A549 treated with AZD9567 at 1 μM for 4 hours (cell line): Measurements from ENCODE around the gene FAM170B. TPM values are rescaled to one million over a fixed set of nuclear protein-coding genes. Genes with fewer than 3 reads are reported as not detected.

ENCODE experiments used
- total RNA-seq: library from RNA; stranded (reverse); fragments of 200-300 nt; extraction: Qiagen RNA extraction; gene quantifications from 5 replicates; pipeline ENCODE4 v1.2.3, GENCODE V29; 2022; ENCODE audit not compliant: insufficient read depth

Gene FAM170B
- not detected in 5 replicates for total RNA-seq

GRCh38 chr10:49133706-49134248 lies at the start of gene FAM170B:
TSS of gene FAM170B (minus strand) at chr10:49134021. CDS start at chr10:49133918, 103 bp downstream.

GRCh38 chr10:49115015-49115795 lies 18.6 kb downstream of the FAM170B start, which contains the start of gene VSTM4:
TSS of gene VSTM4 (minus strand) at chr10:49115522. CDS start at chr10:49115485, 37 bp downstream.

Other genes with a start within 250 kb of the FAM170B start
- gene LRRC18, start 194.2 kb downstream of the FAM170B start, total RNA-seq = not detected in 5 replicates
- 0.22 to 0.34 TPM (median 0.28 TPM) in 4 of 5 replicates, not detected in the other for gene VSTM4, start 18.5 kb downstream of the FAM170B start, total RNA-seq
- not detected in 5 replicates for gene TMEM273, start 54.4 kb upstream of the FAM170B start, total RNA-seq
- not detected in 5 replicates for gene C10orf71, start 165.1 kb upstream of the FAM170B start, total RNA-seq